Osteoblast (primary cell): ENCODE results near the gene GAGE10. TPM values are rescaled to one million over a fixed set of nuclear protein-coding genes. Genes with fewer than 3 reads are reported as not detected.
A peak's percentile ranks its signal among the peaks of the same experiment; 100 is the strongest.

Experiments used
- DNase-seq: peaks from one replicate; pipeline ENCODE4 v3.0.0; 2011; ENCODE audit warnings: low spot score, mixed read lengths; ENCODE audit not compliant: insufficient read length; ENCODE audit errors: missing footprints
- H2AFZ ChIP-seq: 2 replicates; pipeline ENCODE4 v1.6.0; 2011; ENCODE audit warnings: mild to moderate bottlenecking, low read length
- H3K27ac ChIP-seq: 2 replicates; pipeline ENCODE4 v1.5.1; 2011; ENCODE audit warnings: mild to moderate bottlenecking, low read depth, low read length, moderate library complexity
- H3K27me3 ChIP-seq: 2 replicates; pipeline ENCODE4 v1.6.0; 2012; ENCODE audit warnings: mild to moderate bottlenecking, control low read depth, inconsistent platforms, low read length, moderate library complexity; ENCODE audit not compliant: insufficient read depth
- H3K36me3 ChIP-seq: 2 replicates; pipeline ENCODE4 v1.5.1; 2011; ENCODE audit warnings: mild to moderate bottlenecking, low read length, control low read depth, moderate library complexity; ENCODE audit not compliant: insufficient read depth
- H3K4me1 ChIP-seq: 2 replicates; pipeline ENCODE4 v1.5.1; 2011; ENCODE audit warnings: mild to moderate bottlenecking, low read length, control low read depth, moderate library complexity; ENCODE audit not compliant: insufficient read depth
- H3K4me2 ChIP-seq: 2 replicates; pipeline ENCODE4 v1.6.0; 2011; ENCODE audit warnings: mild to moderate bottlenecking, low read length; ENCODE audit not compliant: insufficient read depth
- H3K4me3 ChIP-seq: fragments of 200-600 bp; sonication (generic); 3 replicates; pipeline ENCODE4 v1.5.1; 2012; ENCODE audit warnings: mild to moderate bottlenecking, low read length, inconsistent platforms; ENCODE audit not compliant: insufficient read depth
- H3K79me2 ChIP-seq: 2 replicates; pipeline ENCODE4 v1.6.0; 2012; ENCODE audit warnings: mild to moderate bottlenecking, low read length, control low read depth, inconsistent platforms; ENCODE audit not compliant: insufficient read depth
- H3K9me3 ChIP-seq: 2 replicates; pipeline ENCODE4 v1.5.1; 2011; ENCODE audit warnings: low read depth, low read length, control low read depth
- H4K20me1 ChIP-seq: 2 replicates; pipeline ENCODE4 v1.6.0; 2012; ENCODE audit warnings: mild to moderate bottlenecking, low read length, control low read depth; ENCODE audit not compliant: insufficient read depth
- CTCF ChIP-seq: IDR thresholded peaks from 2 replicates; pipeline ENCODE4 v1.5.1; 2011; ENCODE audit warnings: mild to moderate bottlenecking, low read depth, low read length, moderate library complexity; ENCODE audit errors: extremely low read depth
- total RNA-seq: library from RNA; depleted of rRNA; stranded (reverse); fragments of >200 nt; gene quantifications from 2 replicates; pipeline ENCODE4 v1.2.3, GENCODE V29; 2012

Gene GAGE10
- total RNA-seq, 1 donor = not detected

DNA sequence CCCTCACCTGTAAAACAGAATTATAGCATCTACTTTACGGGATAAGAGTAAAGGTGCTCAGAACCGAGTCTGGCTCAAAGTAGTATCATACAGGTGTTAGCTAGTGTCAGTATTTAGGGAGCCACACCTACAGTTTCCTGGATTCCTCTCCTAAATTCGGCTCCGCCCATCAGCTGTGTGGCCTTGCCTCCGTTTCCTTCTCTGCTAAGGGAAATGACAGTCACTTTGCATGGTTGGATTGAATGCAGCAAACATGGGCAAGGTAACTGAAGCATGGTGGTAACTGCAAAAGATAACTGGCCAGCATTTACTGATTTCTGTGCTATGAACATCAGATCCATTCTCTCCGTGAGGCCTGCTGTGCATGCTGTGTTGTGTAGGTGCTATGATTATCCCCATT is 31.0 kb upstream of the GAGE10 start:
- H3K4me3 ChIP-seq = no peak overlapping the region
- H3K79me2 ChIP-seq = peaks cover 31% of the 10 kb centered on the region
- peaks cover 6% of the 10 kb centered on the region for H4K20me1 ChIP-seq
- H3K9me3 ChIP-seq = no peaks in the 10 kb centered on the region
- TF ChIP-seq CTCF = no peak
- no peaks in the 10 kb centered on the region for H3K27me3 ChIP-seq
- H3K27ac ChIP-seq = no peak overlapping the region
- no peak overlapping the region for H3K4me2 ChIP-seq
- H3K36me3 ChIP-seq = no peaks in the 10 kb centered on the region
- no peak for DNase-seq
- H3K4me1 ChIP-seq = no peaks in the 10 kb centered on the region
- no peak overlapping the region for H2AFZ ChIP-seq

- no peaks in the 10 kb centered on the region for H3K27me3 ChIP-seq
- H2AFZ ChIP-seq = no peak overlapping the region
- no peak overlapping the region for H3K27ac ChIP-seq
- TF ChIP-seq CTCF = no peak
- H3K4me2 ChIP-seq = no peak overlapping the region
- no peaks in the 10 kb centered on the region for H3K4me1 ChIP-seq
- H3K9me3 ChIP-seq = no peaks in the 10 kb centered on the region
- peak; percentile 27 for DNase-seq
- H3K79me2 ChIP-seq = peaks cover 31% of the 10 kb centered on the region
- no peaks in the 10 kb centered on the region for H3K36me3 ChIP-seq
- H4K20me1 ChIP-seq = peaks cover 6% of the 10 kb centered on the region
- no peak overlapping the region for H3K4me3 ChIP-seq
These were observed 30.2 kb upstream of the GAGE10 start for GRCh38 chrX:49273181-49273727.

DNA sequence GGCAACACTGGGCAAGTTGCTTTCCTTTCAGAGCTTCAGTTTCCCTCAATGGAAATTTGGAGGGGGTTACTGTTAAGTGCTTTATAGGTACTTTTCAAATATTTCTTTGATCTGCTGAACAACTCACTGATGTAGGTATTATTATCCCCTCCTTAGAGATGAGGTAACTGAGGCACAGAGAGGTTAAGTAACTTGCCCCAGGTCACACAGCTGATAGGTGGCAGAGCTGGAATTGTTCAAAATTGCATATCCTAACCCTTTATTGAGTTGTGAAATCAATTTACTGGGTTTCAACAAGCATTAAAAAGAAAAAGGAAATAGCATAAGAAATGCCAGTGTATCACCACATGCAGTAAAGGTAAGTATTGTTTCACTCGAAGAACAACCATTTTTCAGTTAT is 27.2 kb upstream of the GAGE10 start:
- Histone ChIP-seq H3K27ac (no peak overlapping the region), H3K79me2 (peaks cover 19% of the 10 kb centered on the region), H2AFZ (no peak overlapping the region), H3K27me3 (no peaks in the 10 kb centered on the region), H3K4me2 (no peak overlapping the region), H3K4me1 (no peaks in the 10 kb centered on the region), H3K9me3 (no peaks in the 10 kb centered on the region), H3K4me3 (no peak overlapping the region), H3K36me3 (no peaks in the 10 kb centered on the region), H4K20me1 (peaks cover 6% of the 10 kb centered on the region)
- no peak for TF ChIP-seq CTCF
- no peak for DNase-seq

GRCh38 chrX:49276671-49277534 is 26.5 kb upstream of the GAGE10 start:
- Histone ChIP-seq H3K36me3 (no peaks in the 10 kb centered on the region), H3K4me3 (no peak overlapping the region), H4K20me1 (peaks cover 6% of the 10 kb centered on the region), H3K4me1 (no peaks in the 10 kb centered on the region), H3K27me3 (no peaks in the 10 kb centered on the region), H3K4me2 (no peak overlapping the region), H3K79me2 (peaks cover 14% of the 10 kb centered on the region), H2AFZ (no peak overlapping the region), H3K9me3 (no peaks in the 10 kb centered on the region), H3K27ac (no peak overlapping the region)
- peak; percentile 74 for DNase-seq
- no peak for TF ChIP-seq CTCF
